GM21717 (cell line): ENCODE measurements around the gene LCAT.
"Not testable (repeated sequence)": the region's sequence is repeated elsewhere in the genome, so short reads cannot be mapped to it uniquely, and the experiment has no call there.

Source experiments
- ATAC-seq: cut with Tn5 transposase; IDR thresholded peaks from one replicate; pipeline ENCODE4 v1.9.1; 2021; ENCODE audit warnings: mild to moderate bottlenecking, moderate library complexity; ENCODE audit not compliant: unreplicated experiment

The LCAT gene

GRCh38 chr16:67933805-67934204 is 10.1 kb downstream of the LCAT start:
- no peak for ATAC-seq

- no peak for ATAC-seq
These were observed 11.5 kb downstream of the LCAT start for GRCh38 chr16:67932462-67932840.

GRCh38 chr16:67931712-67932461 is 12.0 kb downstream of the LCAT start, which contains the start of gene CTRL:
Gene CTRL, minus strand, starts transcription at chr16:67931862. Its CDS starts 10 bp downstream, at chr16:67931852.
- ATAC-seq = no peak

- no peak for ATAC-seq
These were observed 13.2 kb downstream of the LCAT start for GRCh38 chr16:67930678-67931211.

- no peak for ATAC-seq
These were observed 13.7 kb downstream of the LCAT start for GRCh38 chr16:67930191-67930590.

GRCh38 chr16:67928561-67929364 is 15.2 kb downstream of the LCAT start:
- no peak for ATAC-seq

- ATAC-seq = no peak
These were observed 15.8 kb downstream of the LCAT start for GRCh38 chr16:67928147-67928546.

- no peak for ATAC-seq
These were observed 16.6 kb downstream of the LCAT start for GRCh38 chr16:67927131-67927941.

- ATAC-seq = no peak
These were observed 17.7 kb downstream of the LCAT start for GRCh38 chr16:67926181-67926750.

GRCh38 chr16:67924140-67924906 is 19.6 kb downstream of the LCAT start:
- no peak for ATAC-seq

GRCh38 chr16:67923414-67924116 is 20.4 kb downstream of the LCAT start:
- ATAC-seq = no peak

GRCh38 chr16:67922740-67923139 is 21.2 kb downstream of the LCAT start:
- ATAC-seq = no peak

- no peak for ATAC-seq
These were observed 21.7 kb downstream of the LCAT start for GRCh38 chr16:67922221-67922620.

GRCh38 chr16:67919622-67920221 is 24.2 kb downstream of the LCAT start:
- no peak for ATAC-seq

GRCh38 chr16:67917852-67918236 is 26.1 kb downstream of the LCAT start:
- no peak for ATAC-seq

GRCh38 chr16:67917140-67917851 is 26.6 kb downstream of the LCAT start:
- ATAC-seq = no peak

GRCh38 chr16:67915831-67916723 is 27.8 kb downstream of the LCAT start:
- no peak for ATAC-seq

- not testable (repeated sequence) for ATAC-seq
These were observed 28.5 kb downstream of the LCAT start for GRCh38 chr16:67915496-67915769.
